Occipital lobe (tissue), 2 donors: ENCODE measurements around the gene CIITA. TPM values are rescaled to one million over a fixed set of nuclear protein-coding genes. Genes with fewer than 3 reads are reported as not detected.
"Not testable (repeated sequence)": the region's sequence is repeated elsewhere in the genome, so short reads cannot be mapped to it uniquely, and the experiment has no call there.

Source experiments
- DNase-seq: peaks from one replicate; lab custom pipeline; 2025; lab: John Stamatoyannopoulos, UW
- total RNA-seq: library from RNA; depleted of rRNA; stranded (reverse); fragments of >200 nt; gene quantifications from one replicate; pipeline ENCODE4 v1.2.3, GENCODE V29; 2014

CIITA gene
- total RNA-seq, 1 donor from 2014 or later, result 0.47 TPM

DNA sequence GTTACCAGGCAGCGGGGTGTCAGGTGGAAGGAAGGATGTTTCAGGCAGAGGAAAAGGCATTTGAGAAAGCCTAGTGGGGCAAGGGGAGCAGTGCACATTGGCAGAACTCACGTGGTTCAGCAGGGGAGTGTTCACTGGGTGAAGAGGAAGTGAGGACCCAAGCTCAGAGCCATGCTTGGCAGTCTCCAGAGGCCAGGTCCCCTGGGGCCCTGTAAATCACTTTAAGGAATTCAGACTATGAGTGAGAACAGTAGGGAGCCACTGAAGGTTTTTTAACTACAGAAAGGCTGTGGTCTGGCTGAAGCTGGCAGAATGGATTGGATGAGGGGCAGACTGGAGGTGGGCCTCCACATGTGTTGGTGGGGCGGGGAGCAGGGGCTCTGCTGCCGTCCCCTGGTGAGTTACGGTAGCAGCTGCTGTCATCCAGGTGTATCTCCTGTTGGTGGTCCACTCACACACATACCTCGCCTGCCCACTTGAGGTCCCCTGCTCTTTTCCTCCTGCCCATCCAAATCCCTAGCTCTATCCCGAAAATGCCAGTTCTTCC, 72.5 kb downstream of the CIITA start:
- no peak for DNase-seq

DNA sequence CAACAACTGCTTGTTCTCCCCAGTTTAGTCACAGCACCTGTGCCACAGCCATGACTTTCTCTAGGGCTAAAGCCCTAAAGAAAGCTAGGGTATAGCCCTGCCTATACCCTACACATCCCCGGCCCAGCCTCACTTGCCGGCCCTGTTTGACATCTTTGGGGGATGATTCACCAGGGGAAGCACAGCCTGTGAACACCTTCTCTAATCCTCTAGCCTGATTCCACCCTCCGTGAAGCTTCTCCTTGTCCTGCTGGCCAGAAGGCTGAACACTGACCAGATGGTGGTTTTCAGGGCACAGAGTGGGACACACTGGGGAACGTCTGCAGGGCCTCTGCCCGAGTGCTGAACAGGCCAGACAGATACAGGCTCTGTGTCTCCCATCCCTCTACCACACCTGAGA, 73.4 kb downstream of the CIITA start:
- DNase-seq, result no peak

DNA sequence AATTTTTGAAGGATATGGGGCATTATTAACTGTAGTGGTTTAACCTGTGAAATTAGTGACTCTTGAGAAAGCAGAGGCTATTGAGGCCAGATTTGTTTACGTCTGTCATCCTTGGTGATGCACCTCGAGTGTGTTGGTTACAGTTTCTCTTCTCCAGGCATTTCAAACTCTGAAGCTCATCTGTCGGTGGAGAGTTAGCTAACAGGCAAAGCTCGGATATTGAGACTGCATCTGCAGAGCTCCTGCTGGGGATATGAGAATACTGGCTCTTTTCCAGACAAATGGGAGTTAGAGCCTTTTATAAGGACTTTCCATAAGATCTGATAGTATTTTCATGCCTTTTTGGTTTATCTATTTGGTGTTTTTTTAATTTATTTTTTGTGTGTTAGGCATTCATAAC, 74.0 kb downstream of the CIITA start:
- no peak for DNase-seq

DNA sequence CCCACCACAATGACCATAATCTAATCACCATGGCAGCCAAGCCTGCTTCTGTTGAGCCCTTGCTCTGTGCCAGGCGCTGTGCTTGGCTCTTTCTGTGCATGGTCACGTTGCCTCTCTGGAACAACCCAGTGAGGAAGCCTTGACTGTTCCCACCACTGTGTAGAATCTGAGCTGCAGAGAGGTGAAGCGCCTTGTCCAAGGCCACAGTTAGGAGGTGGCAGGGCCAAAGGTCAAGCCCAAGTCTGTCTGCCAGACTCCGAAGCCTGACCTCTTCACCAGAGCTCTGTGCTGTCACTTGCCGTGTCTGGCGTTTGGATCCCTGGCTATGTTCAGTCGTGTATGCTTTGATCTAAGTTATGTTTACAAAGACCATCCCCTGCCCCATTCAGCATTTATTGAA, 77.9 kb downstream of the CIITA start:
- no peak for DNase-seq

DNA sequence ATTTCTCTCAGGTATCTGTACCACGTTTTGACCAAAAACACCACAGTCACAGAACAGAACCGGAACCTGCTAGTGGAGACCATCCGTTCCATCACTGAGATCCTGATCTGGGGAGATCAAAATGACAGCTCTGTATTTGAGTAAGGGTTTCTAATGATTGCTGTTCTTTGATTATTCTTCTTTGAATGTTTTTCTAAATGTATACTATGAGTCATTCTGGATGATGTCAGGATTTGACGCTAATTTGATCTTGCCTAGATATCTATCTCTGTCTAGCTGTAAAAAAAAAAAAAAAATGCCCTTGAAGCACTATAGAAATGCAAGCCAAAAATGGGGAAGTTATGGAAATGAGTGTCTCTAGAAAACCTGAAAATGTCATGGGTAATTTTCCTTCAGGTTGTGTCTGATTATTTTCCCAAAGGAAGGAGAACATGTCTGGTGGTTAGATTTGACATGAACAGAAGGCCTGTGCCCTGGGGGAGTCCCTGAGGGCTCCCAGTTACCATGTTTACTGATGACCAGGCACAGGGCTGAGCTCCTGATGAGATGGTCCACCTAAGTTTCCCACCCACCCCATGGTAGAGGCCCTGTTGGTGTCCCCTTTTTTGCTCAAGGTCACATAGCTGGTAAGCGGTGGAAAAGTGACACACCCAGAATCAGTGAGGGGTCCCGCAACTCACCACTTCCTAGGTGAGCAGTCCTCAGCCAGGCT, 80.9 kb downstream of the CIITA start:
- DNase-seq, result no peak

DNA sequence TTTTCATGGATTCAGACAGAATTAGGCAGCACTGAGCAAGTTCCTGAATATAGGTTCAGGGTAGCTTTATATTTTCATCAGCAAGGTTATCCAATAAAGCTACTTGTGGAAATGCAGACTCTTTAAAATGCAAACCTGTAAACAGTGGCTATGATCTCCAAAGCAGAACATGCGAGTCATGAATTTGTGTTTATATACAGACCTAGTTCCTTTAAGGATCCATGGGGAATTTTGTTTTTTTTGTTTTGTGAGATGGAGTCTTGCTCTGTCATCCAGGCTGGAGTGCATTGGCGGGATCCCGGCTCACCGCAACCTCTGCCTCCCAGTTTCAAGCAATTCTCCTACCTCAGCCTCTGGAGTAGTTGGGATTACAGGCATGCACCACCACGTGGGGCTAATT, 82.2 kb downstream of the CIITA start:
- no peak for DNase-seq

DNA sequence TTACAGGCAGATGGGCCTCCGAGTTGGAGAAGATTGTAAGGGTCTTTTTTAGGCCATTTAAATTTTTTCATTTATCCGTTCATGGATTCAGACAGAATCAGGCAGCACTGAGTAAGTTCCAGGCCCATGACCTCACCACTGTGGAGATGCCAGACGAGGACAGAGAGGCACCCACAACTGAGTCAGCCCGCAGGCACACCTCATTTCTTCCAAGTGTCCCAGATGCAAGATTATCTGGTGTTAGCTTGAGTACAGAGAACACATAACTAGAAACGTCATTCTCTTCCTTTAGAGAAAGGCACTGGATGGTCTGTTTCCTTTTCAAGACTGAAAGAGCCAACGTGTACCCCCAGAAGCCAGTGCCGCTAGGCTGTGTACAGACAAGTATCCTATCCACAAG, 84.2 kb downstream of the CIITA start:
- peak; percentile 20 for DNase-seq

DNA sequence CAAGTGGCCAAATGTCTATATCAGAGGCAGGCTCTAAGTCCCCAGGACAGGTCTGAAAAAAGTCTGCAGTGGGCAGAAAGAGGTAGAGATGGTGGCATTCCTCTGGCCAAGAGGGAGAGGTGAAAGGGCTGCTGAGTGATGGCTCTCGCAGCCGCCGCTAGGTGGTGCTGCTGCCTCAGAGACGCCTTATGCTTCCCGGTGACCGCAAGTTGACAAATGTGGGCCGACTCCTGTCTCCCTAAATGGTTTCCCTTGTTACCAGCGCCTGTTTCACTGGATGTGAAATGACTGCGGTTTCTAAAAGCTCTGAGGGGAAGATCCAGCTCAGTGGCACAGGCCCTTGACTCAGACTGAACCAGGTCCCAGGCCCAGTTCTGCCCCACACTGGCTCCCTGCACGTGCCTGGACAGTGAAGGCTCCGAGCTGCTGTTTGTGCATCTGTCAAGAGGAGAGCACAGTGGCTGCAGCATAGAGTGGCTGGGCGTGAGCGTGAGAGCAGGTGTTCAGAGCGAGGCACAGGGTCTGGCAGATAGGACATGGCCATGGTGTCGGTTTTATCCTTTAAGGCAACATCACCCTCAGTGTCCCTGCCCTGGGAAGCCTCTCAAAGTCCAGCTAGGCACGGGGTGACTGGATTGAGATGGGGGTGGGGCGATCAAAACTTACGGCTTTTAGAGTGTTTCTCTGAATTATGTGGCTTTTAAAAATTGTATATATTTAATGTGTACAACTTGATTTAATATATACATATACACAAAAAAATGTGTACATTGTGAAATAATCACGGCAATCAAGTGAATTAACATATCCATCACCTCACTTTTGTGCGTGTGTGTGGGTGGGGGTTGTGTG, 87.3 kb downstream of the CIITA start:
- DNase-seq, result peak; percentile 82

DNA sequence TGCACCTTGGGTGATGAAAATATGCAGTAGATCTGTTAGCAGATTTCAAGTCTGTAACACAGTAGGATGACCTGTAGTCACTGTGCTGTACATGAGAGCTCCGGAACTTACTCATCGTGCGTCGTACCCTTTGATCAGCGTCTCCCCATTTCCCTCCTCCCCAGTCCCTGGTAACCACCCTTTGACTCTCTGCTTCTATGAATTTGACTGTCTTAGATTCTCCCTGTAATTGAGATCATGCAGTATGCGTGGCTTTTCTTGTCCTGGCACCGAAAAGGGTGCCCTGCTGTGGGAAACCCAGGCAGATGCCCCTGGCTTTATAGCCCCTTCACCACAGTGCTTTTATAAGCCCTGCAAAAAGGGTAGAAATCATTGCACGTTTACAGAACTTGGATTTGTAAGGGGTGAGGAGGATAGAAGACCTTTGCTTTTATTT, 87.9 kb downstream of the CIITA start:
- DNase-seq, result no peak

DNA sequence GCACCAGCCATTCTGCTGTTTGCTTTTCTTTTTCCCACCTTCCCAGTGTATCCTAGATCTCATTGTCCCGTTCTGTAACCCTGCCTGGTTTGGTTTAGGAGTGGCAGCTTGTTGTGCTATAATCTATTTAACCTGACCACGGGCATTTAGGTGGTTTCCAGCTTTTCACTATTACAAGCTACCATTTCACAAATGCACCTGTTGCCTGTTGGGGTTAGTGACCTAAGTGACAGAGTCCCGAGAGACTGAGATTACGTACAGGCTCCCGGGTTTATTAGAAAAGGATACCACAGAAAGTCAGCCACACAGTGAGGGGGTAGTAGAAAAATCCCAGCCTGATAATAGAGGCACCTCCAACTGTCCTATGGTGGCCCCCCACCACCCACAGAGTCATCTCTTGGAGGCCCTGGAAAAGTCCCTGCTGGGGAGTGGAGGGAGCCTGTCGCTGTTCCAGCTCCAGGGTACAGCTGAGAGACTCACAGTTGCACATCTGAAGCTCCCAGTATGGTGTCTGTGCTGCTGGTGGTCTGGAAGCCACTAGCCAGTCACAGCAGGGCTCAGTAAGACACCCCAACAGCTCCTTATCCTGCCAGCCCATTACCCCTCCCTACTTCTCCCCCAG, 88.5 kb downstream of the CIITA start:
- DNase-seq, result no peak

DNA sequence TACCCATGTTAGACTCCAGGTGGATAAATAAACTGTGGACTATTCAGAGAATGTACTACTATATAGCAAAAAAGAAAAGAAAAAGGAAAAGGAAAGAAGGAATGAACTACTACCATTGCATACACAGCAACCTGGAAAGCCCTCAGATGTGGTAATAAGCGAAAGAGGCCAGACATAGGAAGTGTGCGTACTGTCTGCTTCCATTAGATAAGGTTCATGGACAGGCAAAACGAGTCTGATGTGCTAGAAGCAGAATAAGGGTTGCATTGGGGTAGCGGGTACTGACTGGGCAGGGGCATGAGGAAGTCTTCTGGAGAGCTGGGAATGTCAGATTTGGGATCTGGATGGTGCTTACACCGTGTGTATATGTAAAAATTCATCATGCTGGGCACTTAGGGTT, 89.1 kb downstream of the CIITA start:
- no peak for DNase-seq

DNA sequence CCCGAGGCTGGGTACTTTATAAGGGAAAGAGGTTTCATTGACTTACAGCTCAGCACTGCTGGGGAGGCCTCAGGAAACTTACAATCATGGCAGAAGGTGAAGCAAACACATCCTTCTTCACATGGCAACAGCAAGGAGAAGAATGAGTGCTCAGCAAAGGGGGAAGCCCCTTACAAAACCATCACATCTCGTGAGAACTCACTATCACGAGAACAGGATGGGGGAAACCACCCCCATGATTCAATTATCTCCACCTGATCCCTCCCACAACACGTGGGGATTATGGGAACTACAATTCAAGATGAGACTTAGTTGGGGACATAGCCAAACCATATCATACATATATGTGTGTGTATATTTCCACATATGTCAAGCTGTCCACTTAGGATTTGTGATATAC, 89.6 kb downstream of the CIITA start:
- DNase-seq, result not testable (repeated sequence)

DNA sequence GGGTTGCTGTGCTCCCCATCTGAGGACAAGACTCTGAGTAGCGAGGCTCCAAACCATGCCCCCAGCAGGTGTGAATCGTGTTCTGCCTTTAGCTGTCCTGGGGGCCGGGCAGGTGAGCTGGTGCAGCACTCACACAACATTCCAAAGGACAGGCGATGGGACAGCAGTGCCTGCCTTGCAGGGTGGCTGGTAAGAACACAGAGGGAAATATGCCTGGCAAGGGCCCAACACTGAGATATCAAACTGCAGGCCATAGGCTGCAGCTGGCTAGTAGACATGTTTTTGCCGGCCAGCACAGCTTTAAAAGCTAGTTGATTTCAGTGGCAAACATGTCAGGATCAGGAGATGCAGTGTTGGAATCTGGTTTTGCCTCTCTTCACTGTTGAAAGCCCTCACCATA, 91.0 kb downstream of the CIITA start:
- no peak for DNase-seq

DNA sequence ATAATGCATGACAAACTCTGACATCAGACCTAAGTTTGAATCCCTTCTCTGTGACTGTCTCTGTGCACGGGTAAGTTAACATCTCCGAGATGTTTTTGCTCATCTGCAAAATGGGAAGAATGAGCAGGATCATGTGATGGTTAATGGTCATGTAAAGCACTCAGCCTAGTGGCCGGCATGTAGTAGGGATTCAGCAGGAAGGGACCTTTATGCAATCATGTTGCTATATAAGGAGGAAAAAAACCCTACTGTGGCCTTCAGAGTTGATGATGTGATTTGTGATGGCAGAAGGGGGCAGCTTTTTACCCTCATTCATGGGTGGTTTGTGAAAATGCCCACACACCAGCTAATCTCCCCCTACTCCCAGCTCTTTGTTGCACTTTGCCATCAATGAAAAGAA, 91.5 kb downstream of the CIITA start:
- no peak for DNase-seq

DNA sequence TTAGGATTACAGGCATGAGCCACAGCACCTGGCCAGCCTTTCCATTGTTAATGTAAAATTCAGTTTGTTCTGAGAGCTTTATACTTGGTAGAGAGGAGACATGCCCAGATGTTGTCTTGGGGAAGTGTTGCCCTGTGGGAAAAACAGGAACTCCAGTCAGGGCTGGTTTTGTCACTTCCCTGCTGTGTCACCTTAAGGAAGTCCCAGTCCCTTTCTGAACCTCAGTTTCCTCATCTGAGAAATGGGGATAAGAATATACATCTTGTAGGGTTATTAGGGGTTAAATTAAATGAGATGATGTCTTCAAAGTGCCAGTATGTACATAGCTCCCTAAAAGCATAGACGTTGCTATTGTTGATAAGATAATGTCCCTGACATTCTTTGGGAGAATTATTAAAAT, 92.6 kb downstream of the CIITA start:
- no peak for DNase-seq

DNA sequence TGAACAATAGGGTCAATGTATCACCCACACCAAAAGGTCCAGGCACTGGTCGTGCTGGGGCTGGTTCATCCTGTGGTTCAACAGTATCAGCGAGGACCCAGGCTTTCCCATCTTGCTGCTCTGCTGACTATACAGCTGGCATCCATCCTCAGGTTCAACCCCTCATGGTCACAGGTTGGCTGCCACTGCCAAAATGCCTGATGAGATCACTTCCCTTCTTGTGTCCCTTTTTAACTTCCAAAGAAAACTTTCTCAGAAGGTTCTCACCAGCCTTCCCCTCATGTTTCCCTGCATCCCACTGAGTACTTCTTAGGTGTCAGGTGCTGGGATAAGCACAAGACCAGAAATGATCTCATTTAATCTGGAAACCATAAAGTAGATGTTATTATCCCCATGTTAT, 93.1 kb downstream of the CIITA start:
- DNase-seq, result no peak

DNA sequence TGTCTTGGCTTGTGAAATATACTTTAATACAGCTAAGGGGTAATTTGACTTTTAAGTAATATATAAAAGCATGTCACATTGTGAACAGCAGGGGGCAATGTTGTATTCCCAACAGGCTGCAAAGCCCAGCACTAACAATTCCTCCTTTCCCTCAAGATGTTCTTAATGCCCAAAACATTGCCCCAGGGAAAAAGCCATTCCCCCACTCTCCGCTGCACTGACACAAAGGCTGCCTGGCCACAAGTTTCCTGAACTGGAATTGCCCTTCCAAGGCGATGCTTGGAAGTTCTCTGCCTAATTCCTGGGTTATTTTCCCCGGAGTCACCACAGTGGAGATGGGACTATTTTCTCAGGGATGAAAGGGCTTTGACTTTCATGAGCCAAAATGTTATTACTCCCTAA, 94.6 kb downstream of the CIITA start:
- no peak for DNase-seq

DNA sequence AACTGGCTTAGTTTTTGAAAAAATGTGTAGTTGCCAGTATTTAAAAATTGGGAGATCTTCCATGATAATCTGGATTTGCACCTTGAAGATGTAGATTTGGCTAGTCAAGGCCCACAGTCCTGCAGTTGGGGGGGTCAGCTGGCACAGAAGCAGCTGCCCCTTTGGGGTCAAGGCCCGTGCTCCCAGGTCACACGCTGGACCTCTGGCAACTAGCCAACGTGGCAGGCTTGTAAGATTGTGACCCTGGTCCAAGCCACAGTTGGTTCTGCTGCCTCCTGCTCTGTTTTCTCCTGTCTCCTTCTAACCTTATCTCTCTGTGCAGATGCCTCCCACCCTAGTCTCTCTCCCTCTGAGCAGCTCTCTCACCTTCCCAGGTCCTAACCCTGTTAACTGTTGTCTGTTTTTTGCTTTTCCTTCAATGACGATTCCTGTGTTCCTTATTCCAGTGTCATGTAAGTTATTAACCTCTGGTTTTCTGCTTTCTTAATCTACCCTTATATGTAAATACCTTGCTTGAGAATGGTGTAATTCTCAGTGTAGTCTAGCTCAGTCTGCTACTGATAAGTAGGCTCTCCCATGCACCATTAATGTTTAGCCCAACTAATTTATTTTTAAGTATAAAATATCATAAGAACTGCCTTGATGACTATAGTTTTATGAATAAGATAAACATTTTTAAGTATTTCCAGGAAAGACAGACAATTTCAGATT, 95.3 kb downstream of the CIITA start:
- DNase-seq, result no peak

DNA sequence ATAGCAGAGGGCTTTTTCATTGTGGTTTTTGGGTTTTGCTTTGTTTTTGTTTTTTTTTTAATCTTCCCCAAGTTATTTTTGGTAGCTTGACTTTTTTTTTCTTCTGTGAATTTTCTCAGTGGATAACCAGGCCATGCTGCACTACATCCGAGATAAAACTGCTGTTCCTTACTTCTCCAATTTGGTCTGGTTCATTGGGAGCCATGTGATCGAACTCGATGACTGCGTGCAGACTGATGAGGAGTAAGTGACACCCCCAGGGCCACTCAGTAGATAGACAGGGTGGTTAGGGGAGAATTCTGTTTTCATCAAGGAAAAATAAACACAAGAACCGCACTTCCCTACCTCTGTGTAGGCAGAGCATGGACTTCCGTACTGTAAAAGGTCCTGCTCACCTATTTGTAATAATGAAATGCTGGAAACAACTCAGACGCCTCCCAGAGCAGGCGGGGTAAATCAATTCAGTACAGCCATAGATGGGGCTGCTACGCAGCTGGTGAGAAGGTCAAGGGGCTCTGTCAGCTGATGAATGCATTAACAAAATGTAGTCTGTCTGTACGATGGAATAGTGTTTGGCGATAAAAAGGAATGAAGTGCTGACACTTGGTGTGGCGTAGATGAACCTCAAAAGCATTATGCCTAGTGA, 95.9 kb downstream of the CIITA start:
- DNase-seq, result no peak

DNA sequence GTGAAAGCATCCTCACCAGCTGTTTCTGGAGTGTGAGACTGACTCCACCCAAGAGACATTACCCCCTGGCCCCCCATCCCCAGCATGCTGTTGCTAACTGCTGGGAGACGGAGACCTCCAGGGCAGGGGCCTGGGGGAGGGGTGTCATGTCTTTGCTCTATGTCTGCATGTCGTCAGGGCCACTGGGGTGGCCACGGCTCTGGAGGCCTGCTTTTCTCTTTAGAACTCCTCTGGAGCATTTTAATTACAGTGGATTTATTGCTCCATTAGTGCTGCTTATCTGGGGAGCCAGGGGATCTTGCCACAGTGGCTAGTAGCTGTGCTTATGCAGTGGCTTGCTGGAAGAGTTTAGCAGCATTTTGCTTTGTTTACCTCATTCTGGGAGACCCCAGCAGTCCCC, 99.6 kb downstream of the CIITA start:
- no peak for DNase-seq

DNA sequence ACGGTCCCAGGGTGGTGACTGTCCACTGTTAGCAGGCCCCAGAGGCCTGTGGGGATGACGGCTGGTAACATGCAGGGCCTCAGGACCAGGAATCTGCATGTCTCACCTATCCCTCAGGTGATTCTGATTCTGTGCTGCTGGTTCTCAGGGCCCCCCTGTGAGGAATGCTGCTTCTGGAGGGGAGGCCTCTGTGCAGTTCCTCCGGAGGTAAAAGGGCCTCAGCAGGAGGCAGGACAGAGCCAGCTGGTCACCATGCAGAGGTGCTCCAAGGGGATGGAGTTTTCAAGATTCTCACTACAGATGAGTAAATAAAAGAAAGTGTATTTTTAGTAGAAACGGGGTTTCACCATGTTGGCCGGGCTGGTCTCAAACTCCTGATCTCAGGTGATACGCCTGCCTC, 101.1 kb downstream of the CIITA start:
- DNase-seq, result no peak
